C4-2B (cell line): ENCODE results near the gene MPHOSPH9.

Experiments used
- H3K27ac ChIP-seq: fragments of 450-650 bp; 2 replicates; pipeline ENCODE4 v1.5.1; 2017
- CTCF ChIP-seq: fragments of 450-650 bp; conservative IDR thresholded peaks from 2 replicates; pipeline ENCODE4 v1.5.1; 2017; ENCODE audit warnings: mild to moderate bottlenecking
- ZFX ChIP-seq: fragments of 450-650 bp; IDR thresholded peaks from 2 replicates; pipeline ENCODE4 v1.6.1; 2017

The MPHOSPH9 gene

GRCh38 chr12:123140676-123141614 lies 92.0 kb downstream of the MPHOSPH9 start:
- H3K27ac ChIP-seq: no peak overlapping the region
- TF ChIP-seq ZFX (no peak), CTCF (no peak)

GRCh38 chr12:123139926-123140675 lies 92.8 kb downstream of the MPHOSPH9 start:
- no peak overlapping the region for H3K27ac ChIP-seq

GRCh38 chr12:123135688-123136087 lies 97.3 kb downstream of the MPHOSPH9 start:
- TF ChIP-seq ZFX (no peak), CTCF (no peak)
- no peak overlapping the region for H3K27ac ChIP-seq

More at GRCh38 chr12:123139926-123140675, 92.8 kb downstream of the MPHOSPH9 start:
- TF ChIP-seq ZFX (no peak), CTCF (no peak)

- no peak for TF ChIP-seq CTCF
- no peak for TF ChIP-seq ZFX
- no peak overlapping the region for H3K27ac ChIP-seq
Measured at GRCh38 chr12:123134826-123135225, 98.1 kb downstream of the MPHOSPH9 start.

- TF ChIP-seq ZFX: no peak
- TF ChIP-seq CTCF: no peak
- no peak overlapping the region for H3K27ac ChIP-seq
Measured at GRCh38 chr12:123134271-123134671, 98.7 kb downstream of the MPHOSPH9 start.

- H3K27ac ChIP-seq: no peak overlapping the region
- no peak for TF ChIP-seq ZFX
- no peak for TF ChIP-seq CTCF
Measured at GRCh38 chr12:123133701-123134100, 99.2 kb downstream of the MPHOSPH9 start.
